ENCODE results near the gene ACER2.

Gene ACER2

DNA sequence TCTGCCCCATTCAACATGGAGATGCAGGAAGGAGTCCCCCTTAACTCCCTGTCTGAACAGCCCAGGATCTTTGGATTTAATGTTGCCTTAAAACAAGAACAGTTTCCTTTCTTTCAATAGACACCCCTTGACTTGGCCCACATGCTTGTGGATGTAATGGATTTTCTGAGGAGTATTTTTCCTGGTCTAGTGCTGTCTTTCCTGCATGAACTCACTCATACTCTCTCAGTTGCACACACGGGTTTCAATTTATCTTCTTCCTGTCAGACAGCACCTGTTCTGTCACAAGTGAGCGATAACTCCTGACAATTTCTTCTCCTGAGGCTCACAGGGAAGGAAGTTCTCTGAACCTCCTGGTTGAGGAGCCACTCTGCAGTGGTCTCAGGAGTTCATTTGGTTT is 85.1 kb downstream of the ACER2 start:
- Mint-ChIP-seq H3K4me3 (no peak overlapping the region), H3K27me3 (peaks cover 10 to 24% of the 10 kb centered on the region in 2 donors), H3K27ac (no peak overlapping the region), H3K36me3 (no peaks in the 10 kb centered on the region), H3K9me3 (no peaks in the 10 kb centered on the region), H3K4me1 (peaks cover 13 to 15% of the 10 kb centered on the region in 2 donors)
- ATAC-seq (replicated peaks) (no peak), DNase-seq (no peak)

DNA sequence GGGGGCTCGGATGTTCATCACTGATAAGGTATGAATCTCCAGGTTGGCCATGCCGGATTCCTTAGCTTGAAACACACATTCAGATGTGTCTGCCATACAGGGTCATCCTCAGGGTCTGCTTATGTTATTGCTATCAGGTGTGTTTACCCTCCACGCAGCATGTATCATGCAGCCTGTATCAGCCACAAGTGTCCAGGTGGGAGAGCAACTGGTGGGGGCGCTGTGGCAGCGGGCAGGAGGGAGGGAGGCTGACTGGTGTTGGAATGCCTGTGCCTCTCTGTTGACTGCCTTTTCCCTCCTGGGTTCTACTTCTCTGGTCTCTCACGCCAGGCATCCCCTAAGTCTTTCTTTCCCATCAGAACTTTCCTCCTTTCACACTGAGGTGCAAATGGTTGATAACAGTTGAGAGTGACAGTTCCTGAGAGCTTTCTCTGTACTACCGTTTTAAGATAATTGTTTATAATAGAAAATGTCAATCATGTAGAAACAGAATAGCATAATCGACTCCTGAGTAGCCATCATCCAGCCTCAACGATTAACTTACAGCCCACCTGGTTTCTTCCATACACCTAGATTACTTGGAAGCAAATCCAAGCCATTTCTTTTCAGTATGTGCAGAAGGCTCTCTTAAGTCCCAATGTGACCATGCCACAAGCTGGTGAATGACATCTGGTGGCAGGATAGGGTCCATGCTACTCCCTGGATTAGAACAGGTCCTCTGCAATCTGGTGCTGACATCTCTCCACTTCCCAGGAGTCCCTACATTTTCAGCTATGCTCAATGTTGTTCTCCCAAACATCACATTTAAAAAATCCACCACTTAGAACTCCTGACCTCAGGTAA is 86.6 kb downstream of the ACER2 start:
- Mint-ChIP-seq H3K4me3 (no peak overlapping the region), H3K27ac (peak overlapping the region; percentile 59), H3K4me1 (peaks cover 13 to 15% of the 10 kb centered on the region in 2 donors), H3K36me3 (no peaks in the 10 kb centered on the region), H3K27me3 (peaks cover 10 to 19% of the 10 kb centered on the region in 2 donors), H3K9me3 (peaks cover under 1% of the 10 kb centered on the region in 2 donors)
- ATAC-seq (replicated peaks) (no peak), DNase-seq (no peak)

DNA sequence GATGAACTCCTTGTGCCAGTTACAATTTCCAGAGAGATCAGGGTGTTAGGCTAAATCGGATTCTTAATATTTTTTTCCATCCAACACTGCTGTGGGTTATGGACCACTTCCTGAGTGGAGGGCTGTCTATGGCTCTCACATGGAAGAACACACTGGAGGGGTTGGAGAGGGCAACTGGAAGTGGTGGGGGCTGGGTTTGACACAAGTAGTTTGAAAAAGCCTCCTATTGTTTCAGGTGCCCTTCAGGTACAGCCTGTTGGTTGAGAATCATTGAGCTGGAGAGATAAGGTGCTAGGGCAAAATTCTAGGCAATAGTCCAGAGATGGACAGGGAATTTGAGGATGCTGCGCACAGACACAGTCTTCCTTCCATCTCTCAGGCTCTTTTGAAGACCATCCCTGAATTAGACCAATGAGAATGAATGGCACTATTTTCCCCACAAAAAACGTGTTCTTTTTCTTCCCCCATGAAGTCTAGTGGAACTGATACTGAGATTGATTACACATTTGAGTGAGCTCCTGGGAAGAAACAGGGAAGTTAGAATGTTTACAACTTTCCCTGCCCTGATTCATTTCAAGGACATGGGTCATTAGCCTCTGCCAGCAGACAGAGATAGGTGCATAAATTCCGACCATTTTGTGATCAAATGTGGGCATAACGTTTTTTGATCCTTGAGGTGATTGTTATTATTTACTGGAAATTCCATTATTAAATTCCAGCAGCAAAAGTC is 87.7 kb downstream of the ACER2 start:
- no peak for ATAC-seq (replicated peaks)
- DNase-seq: no peak
- no peak overlapping the region for H3K4me3 Mint-ChIP-seq

DNA sequence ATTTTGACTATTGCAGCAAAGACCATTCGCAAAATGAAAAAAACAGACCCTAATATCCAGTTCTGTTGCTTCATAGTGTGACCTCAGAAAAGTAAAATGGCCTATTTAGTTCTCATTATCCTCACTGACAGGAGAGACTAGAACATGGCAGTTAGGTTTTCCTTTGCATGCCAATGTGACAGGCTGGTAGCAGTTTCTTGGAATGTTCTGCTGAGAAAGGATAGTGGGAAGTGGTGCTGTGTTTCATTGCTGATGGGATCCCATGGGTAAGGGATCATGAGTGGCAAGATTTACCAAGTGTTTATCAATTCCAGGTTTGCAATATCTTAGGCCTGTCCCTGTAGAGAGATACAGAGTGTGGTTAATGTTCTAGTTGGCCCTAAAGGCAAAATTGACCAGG is 88.5 kb downstream of the ACER2 start:
- H3K4me3 Mint-ChIP-seq: no peak overlapping the region

More for the DNA sequence above, 87.7 kb downstream of the ACER2 start:
- peaks cover 4 to 8% of the 10 kb centered on the region in 2 donors for H3K9me3 Mint-ChIP-seq
- H3K4me1 Mint-ChIP-seq: peaks cover 13 to 15% of the 10 kb centered on the region in 2 donors
- peaks cover 0 to 6% of the 10 kb centered on the region in 2 donors for H3K36me3 Mint-ChIP-seq
- peaks cover 18 to 19% of the 10 kb centered on the region in 2 donors for H3K27me3 Mint-ChIP-seq
- H3K27ac Mint-ChIP-seq: no peak overlapping the region

DNA sequence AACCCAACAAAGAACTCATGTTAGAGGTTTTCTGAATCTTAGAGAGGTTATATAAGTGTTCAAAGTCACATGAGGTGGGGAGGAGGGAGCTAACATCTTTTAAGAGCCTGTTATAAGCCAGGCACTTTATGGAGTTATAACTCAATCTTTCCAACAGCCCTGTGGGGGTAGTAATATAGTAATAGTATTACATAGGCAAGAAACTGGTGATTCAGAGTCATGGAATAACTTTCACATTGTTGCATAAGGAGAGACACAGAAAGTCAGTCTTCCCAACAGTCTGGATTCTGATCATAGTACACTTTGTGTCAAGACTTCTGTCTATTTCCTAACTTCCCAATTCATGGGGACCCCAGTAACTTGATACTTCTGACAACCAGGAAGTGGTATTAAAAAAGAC is 89.2 kb downstream of the ACER2 start:
- ATAC-seq (replicated peaks) (no peak), DNase-seq (no peak)
- H3K9me3 Mint-ChIP-seq: peaks cover 4 to 8% of the 10 kb centered on the region in 2 donors
- H3K36me3 Mint-ChIP-seq: peaks cover 0 to 6% of the 10 kb centered on the region in 2 donors
- no peak overlapping the region for H3K27ac Mint-ChIP-seq
- no peak overlapping the region for H3K4me3 Mint-ChIP-seq
- peaks cover 8 to 11% of the 10 kb centered on the region in 2 donors for H3K4me1 Mint-ChIP-seq
- H3K27me3 Mint-ChIP-seq: peaks cover 18 to 25% of the 10 kb centered on the region in 2 donors

More for the DNA sequence above, 88.5 kb downstream of the ACER2 start:
- peaks cover 24 to 25% of the 10 kb centered on the region in 2 donors for H3K27me3 Mint-ChIP-seq
- H3K9me3 Mint-ChIP-seq: peaks cover 4 to 8% of the 10 kb centered on the region in 2 donors
- peaks cover 13 to 15% of the 10 kb centered on the region in 2 donors for H3K4me1 Mint-ChIP-seq
- ATAC-seq (replicated peaks) (no peak), DNase-seq (no peak)
- no peak overlapping the region for H3K27ac Mint-ChIP-seq
- peaks cover 0 to 6% of the 10 kb centered on the region in 2 donors for H3K36me3 Mint-ChIP-seq

Data from stimulated activated naive B cell treated with anti-CD40 and anti-IgM and Interleukin-4, amounts not matched to agents 10 μg/mL and 1 μg/mL and 100 μg/mL, for 72 hours (primary cell).